ENCODE data around the gene BSG.

GRCh38 chr19:574658-575526 is 2.5 kb downstream of the BSG start:
- no peak for TF ChIP-seq CTCF (IDR thresholded peaks at IDR 0.05)
- no peak for TF ChIP-seq POLR2A (IDR thresholded peaks at IDR 0.05)
